ENCODE results near the gene ZBTB8A.

DNA sequence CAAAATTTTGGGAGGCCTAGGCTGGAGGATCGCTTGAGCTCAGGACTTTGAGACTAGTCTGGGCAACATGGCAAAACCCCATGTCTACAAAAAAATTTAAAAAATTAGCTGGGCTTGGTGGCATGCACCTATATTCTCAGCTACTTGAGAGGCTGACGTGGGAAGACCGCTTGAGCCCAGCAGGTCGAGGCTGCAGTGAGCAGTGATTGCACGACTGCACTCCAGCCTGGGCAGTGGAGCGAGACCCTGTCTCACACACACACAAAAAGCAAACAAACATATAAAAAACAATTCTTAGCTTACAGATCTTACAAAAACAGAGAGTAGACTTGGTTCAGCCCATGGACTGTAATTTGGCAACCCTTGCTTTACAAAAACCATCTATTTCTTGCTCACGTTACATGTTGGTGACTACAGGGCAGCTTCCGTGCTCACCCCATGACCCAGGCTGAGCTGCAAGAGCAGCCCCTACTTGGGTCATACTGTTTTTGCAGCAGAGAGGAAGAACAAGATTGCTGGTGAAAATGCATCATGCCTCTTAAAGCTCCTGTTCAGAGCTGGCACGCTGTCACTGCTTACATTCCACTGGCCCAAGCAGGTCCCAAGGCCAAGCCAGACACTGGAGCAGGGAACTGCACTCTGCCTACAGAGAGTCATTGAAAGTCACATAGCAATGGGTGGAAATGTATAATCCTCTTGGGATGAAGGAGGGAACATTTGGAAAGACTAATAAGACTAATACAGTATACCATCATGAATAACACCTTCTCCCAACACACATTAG lies 13.4 kb upstream of the ZBTB8A start:
- no peak for TF ChIP-seq SRF (IDR thresholded peaks at IDR 0.05; ENCODE audit: low read depth, low read length)
- TF ChIP-seq, protein P1, sequence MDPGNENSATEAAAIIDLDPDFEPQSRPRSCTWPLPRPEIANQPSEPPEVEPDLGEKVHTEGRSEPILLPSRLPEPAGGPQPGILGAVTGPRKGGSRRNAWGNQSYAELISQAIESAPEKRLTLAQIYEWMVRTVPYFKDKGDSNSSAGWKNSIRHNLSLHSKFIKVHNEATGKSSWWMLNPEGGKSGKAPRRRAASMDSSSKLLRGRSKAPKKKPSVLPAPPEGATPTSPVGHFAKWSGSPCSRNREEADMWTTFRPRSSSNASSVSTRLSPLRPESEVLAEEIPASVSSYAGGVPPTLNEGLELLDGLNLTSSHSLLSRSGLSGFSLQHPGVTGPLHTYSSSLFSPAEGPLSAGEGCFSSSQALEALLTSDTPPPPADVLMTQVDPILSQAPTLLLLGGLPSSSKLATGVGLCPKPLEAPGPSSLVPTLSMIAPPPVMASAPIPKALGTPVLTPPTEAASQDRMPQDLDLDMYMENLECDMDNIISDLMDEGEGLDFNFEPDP (CRISPR knock-in tag; conservative IDR thresholded peaks at IDR 0.05): no peak
- no peak for TF ChIP-seq ZNF138 (CRISPR knock-in tag; IDR thresholded peaks at IDR 0.05; ENCODE audit: low read depth)
- TF ChIP-seq ZNF136 (CRISPR knock-in tag; IDR thresholded peaks at IDR 0.05; ENCODE audit: low read depth): no peak
- TF ChIP-seq, protein P2, sequence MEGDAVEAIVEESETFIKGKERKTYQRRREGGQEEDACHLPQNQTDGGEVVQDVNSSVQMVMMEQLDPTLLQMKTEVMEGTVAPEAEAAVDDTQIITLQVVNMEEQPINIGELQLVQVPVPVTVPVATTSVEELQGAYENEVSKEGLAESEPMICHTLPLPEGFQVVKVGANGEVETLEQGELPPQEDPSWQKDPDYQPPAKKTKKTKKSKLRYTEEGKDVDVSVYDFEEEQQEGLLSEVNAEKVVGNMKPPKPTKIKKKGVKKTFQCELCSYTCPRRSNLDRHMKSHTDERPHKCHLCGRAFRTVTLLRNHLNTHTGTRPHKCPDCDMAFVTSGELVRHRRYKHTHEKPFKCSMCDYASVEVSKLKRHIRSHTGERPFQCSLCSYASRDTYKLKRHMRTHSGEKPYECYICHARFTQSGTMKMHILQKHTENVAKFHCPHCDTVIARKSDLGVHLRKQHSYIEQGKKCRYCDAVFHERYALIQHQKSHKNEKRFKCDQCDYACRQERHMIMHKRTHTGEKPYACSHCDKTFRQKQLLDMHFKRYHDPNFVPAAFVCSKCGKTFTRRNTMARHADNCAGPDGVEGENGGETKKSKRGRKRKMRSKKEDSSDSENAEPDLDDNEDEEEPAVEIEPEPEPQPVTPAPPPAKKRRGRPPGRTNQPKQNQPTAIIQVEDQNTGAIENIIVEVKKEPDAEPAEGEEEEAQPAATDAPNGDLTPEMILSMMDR (CRISPR knock-in tag; IDR thresholded peaks at IDR 0.05): no peak
- no peak for TF ChIP-seq GTF2F1 (IDR thresholded peaks at IDR 0.05; ENCODE audit: low read length)

All from HepG2 (cell line).